ENCODE data around the gene GLS.

GLS gene

GRCh38 chr2:190887089-190887488 is 6.5 kb downstream of the GLS start:
- DNase-seq (ENCODE audit: insufficient read length, low spot score) = no peak
- no peak for FAIRE-seq
- TF ChIP-seq CTCF (IDR thresholded peaks at IDR 0.05; ENCODE audit: insufficient read depth, missing control alignments) = no peak

GRCh38 chr2:190888449-190888848 is 7.8 kb downstream of the GLS start:
- no peak for DNase-seq (ENCODE audit: insufficient read length, low spot score)
- FAIRE-seq = no peak
- no peak for TF ChIP-seq CTCF (IDR thresholded peaks at IDR 0.05; ENCODE audit: insufficient read depth, missing control alignments)

GRCh38 chr2:190889175-190889943 is 8.7 kb downstream of the GLS start:
- no peak for TF ChIP-seq CTCF (IDR thresholded peaks at IDR 0.05; ENCODE audit: insufficient read depth, missing control alignments)
- FAIRE-seq = no peak
- no peak for DNase-seq (ENCODE audit: insufficient read length, low spot score)

- no peak for TF ChIP-seq CTCF (IDR thresholded peaks at IDR 0.05; ENCODE audit: insufficient read depth, missing control alignments)
- FAIRE-seq (no peak), DNase-seq (ENCODE audit: insufficient read length, low spot score) (no peak)
These were observed 10.8 kb downstream of the GLS start for GRCh38 chr2:190891372-190891771.

- FAIRE-seq (no peak), DNase-seq (ENCODE audit: insufficient read length, low spot score) (no peak)
- no peak for TF ChIP-seq CTCF (IDR thresholded peaks at IDR 0.05; ENCODE audit: insufficient read depth, missing control alignments)
These were observed 11.3 kb downstream of the GLS start for GRCh38 chr2:190891889-190892288.

GRCh38 chr2:190893157-190893556 is 12.5 kb downstream of the GLS start:
- FAIRE-seq (no peak), DNase-seq (ENCODE audit: insufficient read length, low spot score) (no peak)
- TF ChIP-seq CTCF (IDR thresholded peaks at IDR 0.05; ENCODE audit: insufficient read depth, missing control alignments) = no peak

GRCh38 chr2:190896477-190896876 is 15.9 kb downstream of the GLS start:
- no peak for FAIRE-seq
- no peak for TF ChIP-seq CTCF (IDR thresholded peaks at IDR 0.05; ENCODE audit: insufficient read depth, missing control alignments)
- DNase-seq (ENCODE audit: insufficient read length, low spot score) = no peak
